C4-2B (cell line): ENCODE results near the gene HEXIM2.
"Not testable (repeated sequence)": the region's sequence is repeated elsewhere in the genome, so short reads cannot be mapped to it uniquely, and the experiment has no call there.

ENCODE experiments used
- H3K27ac ChIP-seq: fragments of 450-650 bp; 2 replicates; pipeline ENCODE4 v1.5.1; 2017
- CTCF ChIP-seq: fragments of 450-650 bp; conservative IDR thresholded peaks from 2 replicates; pipeline ENCODE4 v1.5.1; 2017; ENCODE audit warnings: mild to moderate bottlenecking
- ZFX ChIP-seq: fragments of 450-650 bp; IDR thresholded peaks from 2 replicates; pipeline ENCODE4 v1.6.1; 2017

HEXIM2 gene

GRCh38 chr17:45201457-45201856, 39.8 kb downstream of the HEXIM2 start:
- TF ChIP-seq CTCF (no peak), ZFX (no peak)
- no peak overlapping the region for H3K27ac ChIP-seq

- not testable (repeated sequence) for H3K27ac ChIP-seq
Measured at GRCh38 chr17:45201880-45202279, 40.2 kb downstream of the HEXIM2 start.

- no peak overlapping the region for H3K27ac ChIP-seq
- TF ChIP-seq ZFX: no peak
- TF ChIP-seq CTCF: peak; percentile 93
Measured at GRCh38 chr17:45218895-45219661, 57.4 kb downstream of the HEXIM2 start.
